HG03520 (cell line): Measurements from ENCODE around the gene SANBR.
"Not testable (repeated sequence)": the region's sequence is repeated elsewhere in the genome, so short reads cannot be mapped to it uniquely, and the experiment has no call there.

ENCODE experiments used
- ATAC-seq: cut with Tn5 transposase; IDR thresholded peaks from one replicate; pipeline ENCODE4 v1.9.1; 2021; ENCODE audit warnings: mild to moderate bottlenecking, moderate library complexity; ENCODE audit not compliant: unreplicated experiment

The SANBR gene

DNA sequence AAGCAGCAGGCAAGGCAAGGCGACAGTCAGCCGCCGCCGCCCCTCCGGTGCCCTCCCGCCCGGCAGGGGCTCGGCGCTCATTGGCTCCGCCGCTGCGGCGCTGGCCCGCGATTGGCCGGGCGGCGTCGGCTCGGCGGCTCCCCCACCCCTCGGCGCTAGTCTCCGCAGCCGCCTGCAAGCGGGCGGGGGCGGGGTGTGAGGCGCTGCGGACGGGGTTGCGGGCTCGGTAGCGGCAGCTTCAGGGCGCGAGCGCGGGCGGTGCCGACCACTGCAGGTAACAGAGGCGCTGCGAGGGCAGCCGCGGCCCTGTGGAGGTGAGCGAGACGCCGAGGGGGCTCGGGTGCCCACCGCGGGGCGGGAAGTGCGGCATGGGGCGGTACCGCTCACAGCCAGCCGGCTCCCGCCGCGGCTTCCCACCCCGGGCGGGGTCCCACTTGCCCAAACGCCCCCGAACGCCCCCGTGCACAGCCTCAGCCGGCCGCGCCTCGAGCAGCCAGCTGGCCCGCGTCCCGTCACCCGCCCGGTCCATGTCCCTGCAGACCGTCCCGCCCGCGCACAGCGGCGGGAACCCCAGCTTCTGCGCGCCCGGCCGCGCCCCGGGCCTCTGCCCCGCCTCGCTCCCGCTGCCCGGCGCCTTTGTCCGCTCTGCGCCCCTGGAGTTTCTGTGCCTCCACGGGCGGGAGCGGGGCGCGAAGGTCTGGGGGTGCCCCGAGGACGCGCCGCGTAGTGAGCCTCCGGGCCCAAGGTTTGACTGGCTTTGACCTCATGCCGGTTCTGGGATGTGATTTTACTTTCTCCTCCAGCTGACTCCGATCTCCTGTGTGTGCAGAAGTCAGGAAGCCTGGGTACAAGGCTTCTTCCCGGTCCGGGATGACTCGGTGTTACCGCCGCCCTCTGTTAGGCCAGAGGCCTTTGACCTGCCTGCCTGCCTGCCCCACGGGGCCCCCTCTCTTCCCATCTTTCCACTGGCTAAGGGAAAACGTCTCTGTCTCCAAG lies at the start of gene SANBR:
Gene SANBR, plus strand, starts transcription at position 158 of the 996 bp plus-strand sequence. CDS start 4,480 bp downstream, outside the sequence.
- peak; percentile 97 for ATAC-seq

- ATAC-seq = no peak
Observed at GRCh38 chr2:61015976-61016375, 49.7 kb upstream of the SANBR start.

GRCh38 chr2:61016392-61017002 lies 49.2 kb upstream of the SANBR start:
- ATAC-seq = peak; percentile 9

GRCh38 chr2:61017003-61017555 lies 48.6 kb upstream of the SANBR start:
- ATAC-seq = peak; percentile 49

DNA sequence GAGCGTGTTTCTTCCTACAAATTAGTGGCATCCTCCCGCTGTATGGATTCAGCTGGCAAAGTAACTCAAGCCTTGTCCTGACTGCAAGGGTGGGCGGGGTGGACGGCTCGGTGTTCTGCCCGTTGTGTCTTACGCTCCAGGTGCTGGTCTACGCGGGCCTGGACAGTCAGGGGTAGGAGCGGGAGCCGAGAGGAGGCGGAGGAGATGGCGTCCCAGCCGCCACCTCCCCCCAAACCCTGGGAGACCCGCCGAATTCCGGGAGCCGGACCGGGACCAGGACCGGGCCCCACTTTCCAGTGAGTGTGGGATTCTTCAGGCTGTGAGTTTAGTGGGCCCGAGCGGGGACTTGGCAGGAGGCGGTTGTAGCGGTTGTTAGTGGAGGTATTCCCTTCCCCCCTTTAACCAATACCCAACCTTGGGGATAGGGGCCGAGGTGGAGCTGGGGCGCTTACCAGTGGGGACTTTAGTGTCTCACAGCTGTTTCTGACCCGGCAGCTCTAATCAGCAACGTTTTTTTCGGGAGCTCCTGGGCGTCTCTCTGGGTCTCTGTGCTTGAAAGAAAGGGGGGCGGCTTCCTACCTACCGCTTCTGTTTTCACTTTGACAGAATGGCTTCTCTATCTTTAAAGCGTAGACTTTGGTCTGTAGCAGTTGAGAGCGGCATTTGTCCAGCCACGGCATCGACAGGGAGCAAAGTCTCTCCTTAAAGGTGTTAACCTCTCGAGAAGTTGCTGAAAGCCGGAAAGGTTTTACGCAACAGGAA lies 47.9 kb upstream of the SANBR start, which contains the start of the genes PEX13 and PUS10:
Gene PEX13, plus strand, starts transcription at position 165 of the 762 bp plus-strand sequence. Its CDS starts 40 bp downstream, at position 205.
Gene PUS10, minus strand, starts transcription at position 700 of the 762 bp plus-strand sequence. CDS start 6,365 bp downstream, outside the sequence.
- ATAC-seq = peak; percentile 60

GRCh38 chr2:61018318-61018755 lies 47.3 kb upstream of the SANBR start:
- no peak for ATAC-seq

DNA sequence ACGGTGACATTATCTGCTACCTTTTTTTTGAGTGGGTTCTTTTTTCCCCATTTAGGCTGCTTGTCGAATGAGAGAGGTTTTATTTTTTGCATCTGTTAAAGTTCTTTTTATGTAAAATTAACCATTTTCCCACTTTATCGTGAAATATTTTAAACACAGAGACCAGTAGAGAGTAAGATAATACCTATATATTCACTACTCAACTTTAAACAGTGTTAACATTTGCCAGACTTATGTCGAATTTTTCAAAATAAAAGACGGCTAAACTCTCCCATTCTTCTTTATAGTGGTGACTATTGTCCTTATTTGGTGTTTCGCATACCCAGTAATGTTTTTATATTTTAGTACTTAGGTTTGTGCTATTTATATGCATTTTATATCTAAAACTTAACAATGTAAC lies 46.9 kb upstream of the SANBR start:
- ATAC-seq = no peak

DNA sequence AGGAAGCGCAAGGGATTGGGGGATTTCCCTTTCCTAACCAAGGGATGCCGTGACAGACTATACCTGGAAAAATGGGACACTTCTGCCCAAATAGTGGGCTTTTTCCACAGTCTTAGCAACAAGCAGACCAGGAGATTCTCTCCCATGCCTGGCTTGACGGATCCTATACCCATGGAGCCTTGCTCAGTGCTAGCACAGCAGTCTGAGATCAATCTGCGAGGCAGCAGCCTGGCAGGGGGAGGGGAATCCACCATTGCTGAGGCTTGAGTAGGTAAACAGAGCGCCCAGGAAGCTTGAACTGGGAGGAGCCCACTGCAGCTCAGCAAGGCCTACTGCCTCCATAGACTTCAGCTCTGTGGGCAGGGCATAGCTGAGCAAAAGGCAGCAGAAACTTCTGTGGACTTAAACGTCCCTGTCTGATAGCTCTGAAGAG lies 44.4 kb upstream of the SANBR start:
- ATAC-seq = no peak

DNA sequence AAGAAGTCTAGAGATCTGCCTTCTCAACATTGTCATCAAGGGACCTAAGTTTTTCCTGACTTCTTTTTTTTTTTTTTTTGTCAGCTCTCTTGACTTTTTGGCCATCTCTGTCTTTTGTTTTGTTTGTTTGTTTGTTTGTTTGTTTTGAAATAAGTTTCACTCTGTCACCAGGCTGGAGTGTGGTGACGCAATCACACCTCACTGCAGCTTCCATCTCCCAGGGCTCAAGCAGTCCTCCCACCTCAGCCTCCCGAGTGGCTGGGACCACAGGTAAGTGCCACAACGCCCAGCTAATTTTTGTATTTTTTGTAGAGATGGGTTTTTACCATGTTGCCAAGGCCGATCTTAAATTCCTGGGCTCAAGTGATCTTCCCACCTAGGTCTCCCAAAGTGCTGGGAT lies 42.0 kb upstream of the SANBR start:
- ATAC-seq = no peak

GRCh38 chr2:61029533-61029932 lies 36.1 kb upstream of the SANBR start:
- ATAC-seq = no peak

DNA sequence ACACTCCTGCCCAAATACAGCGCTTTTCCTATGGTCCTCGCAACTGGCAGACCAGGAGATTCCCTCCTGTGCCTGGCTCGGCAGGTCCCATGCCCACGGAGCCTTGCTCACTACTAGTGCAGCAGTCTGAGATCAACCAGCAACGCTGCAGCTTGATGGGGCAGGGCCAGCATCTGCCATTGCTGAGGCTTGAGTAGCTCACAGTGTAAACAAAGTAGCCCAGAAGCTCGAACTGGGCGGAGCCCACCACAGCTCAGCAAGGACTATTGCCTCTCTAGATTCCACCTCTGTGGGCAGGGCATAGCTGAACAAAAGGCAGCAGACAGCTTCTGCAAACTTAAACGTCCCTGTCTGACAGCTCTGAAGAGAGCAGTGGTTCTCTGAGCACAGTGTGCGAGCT lies 31.1 kb upstream of the SANBR start:
- ATAC-seq = not testable (repeated sequence)

GRCh38 chr2:61036643-61037042 lies 29.0 kb upstream of the SANBR start:
- ATAC-seq = not testable (repeated sequence)

DNA sequence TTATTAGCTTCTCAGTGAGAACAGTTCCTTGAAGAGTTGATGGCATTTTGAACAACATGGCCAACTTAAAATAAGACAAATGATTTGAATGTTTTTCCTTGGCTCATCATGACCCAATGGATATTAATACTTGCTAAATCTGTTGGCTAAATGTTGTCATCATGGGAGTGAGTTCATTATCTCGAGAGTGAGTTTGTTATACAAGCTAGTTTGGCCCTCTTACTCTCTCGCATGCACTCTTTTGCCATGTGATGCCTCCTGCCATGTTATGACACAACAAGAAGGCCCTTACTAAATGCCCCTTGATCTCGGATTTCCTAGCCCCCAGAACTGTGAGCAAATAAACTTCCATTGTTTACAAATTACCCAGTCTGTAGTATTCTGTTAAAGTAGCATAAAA lies 22.9 kb upstream of the SANBR start:
- ATAC-seq = no peak

- no peak for ATAC-seq
Observed at GRCh38 chr2:61044636-61045035, 21.0 kb upstream of the SANBR start.

DNA sequence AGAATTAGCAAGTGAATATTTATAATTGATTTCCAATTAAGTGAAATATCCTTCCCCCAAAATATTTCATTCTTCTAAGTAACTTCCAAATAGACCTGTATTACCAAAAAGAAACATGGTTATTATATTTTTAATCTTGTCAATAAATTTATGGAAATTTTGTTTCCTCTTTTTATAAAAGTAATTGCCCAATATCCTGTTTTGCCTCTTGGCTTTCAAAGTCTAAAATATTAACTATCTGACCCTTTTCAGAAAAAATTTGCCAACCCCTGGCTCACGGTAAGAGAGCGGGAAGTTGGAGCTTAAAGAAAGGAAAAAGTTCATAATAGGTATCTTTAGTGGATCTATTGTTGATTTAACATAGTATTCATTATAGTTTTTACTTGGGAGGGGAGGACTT lies 20.4 kb upstream of the SANBR start:
- no peak for ATAC-seq

DNA sequence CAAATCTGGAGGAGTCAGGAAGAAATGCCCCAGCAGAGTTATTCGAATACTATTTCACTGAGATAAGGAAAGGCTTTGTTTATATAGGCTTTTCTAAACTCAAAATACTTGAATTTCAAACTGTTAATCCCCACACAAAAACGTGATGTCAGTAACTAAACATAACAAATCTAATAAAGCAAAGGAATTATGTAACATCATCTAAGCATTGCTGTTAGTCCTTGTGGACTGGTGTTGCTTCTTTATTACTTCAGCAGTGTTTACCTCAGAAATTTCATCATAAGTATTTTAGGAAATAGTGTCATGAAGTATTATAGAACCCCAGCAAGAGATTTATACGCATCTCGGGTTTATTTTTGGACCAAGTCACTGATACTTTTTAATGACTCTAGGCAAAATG lies 19.7 kb upstream of the SANBR start:
- no peak for ATAC-seq

GRCh38 chr2:61055557-61055956 lies 10.1 kb upstream of the SANBR start:
- ATAC-seq = no peak

GRCh38 chr2:61057562-61057961 lies 8.1 kb upstream of the SANBR start:
- ATAC-seq = no peak

DNA sequence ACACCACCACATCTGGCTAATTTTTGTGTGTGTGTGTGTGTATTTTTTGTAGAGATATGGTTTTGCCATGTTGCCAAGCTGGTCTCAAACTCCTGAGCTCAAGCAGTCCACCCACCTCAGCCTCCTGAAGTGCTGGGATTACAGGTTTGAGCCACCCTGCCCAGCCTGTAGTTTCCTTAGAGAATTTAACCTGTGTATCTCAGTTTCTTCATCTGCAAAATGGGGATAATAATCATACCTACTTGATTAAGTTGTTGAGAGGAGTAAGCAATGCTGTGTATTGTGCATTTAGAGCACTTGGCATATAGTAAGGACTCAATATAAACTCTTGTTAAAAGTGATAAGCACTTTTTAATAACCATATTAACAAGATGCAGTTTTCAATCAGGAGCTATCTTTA lies 6.3 kb upstream of the SANBR start:
- no peak for ATAC-seq

DNA sequence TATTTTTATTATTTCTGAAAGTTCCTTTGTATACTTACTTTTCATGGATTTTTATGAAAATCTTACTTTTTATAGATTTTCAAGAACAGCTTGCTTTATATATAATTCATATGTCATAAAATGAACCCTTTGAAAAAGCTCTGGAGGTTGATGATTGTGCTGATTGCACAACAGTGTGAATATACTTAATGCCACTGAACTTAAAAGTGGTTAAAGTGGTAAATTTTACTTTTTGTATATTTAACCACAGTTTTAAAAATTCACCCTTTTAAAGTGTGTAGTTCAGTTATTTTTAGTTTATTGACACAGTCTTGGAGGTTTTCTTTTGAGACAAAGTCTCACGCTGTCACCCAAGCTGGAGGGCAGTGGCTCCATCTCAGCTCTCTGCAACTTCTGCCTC lies 8.4 kb downstream of the SANBR start:
- no peak for ATAC-seq

DNA sequence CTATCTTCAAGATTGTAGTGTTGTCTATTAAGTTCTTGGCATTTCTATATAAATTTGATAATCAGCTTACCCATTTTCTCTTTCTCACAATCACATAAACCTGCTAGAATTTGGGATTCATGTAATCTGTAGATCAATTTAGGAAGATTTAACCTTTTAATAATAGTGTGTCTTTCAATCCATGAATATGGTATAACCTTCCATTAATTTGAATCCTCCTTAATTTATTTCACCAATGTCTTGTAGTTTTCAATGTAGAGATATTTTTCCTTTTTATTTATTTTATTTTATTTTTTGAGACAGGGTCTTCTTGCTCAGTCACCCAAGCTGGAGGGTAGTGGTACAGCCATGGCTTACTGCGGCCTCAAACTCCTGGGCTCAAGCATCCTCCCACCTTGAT lies 20.2 kb downstream of the SANBR start:
- ATAC-seq = no peak
